ENCODE measurements around the gene C16orf96. TPM values are rescaled to one million over a fixed set of nuclear protein-coding genes. Genes with fewer than 3 reads are reported as not detected.

Gene C16orf96
- total RNA-seq, 6 experiments from 2014 or later = not detected

DNA sequence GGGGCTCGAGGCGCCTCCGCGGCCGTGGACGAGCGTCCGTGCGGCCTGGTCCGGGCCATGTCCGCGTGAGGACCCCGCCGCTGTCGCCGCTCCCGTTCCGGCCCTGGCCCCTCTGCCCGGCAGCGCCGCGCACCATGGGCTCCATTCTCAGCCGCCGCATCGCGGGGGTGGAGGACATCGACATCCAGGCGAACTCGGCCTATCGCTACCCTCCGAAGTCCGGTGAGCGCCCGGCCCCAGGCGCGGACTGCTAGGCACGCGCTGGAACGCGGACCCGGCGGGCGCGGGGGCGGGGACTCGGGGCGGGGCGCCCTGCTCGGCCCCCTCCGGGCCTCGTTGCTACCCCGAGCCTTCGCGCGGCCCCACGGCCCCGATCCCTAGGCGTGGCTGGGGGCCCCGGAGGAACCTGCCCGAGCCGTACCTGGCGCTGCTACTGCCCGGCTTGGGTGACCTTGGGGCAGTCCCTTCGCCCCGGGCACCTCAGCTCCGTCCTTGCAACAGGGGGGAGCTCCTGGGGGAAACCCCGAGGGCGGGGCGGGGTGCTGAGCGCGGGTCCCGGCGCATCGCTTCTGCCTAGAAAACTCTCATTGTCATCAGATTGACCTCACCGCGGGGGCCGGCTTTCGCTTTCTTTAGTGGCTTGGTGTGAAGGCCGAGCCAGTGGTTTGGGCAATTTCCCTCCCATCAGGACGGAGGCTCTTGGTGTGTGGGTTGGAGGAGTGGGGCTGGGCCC, 68.9 kb downstream of the C16orf96 start:
- Mint-ChIP-seq H3K27me3 (ENCODE audit: insufficient read depth) (no peaks in the 10 kb centered on the region), H3K27ac (peak overlapping the region; percentile 99), H3K36me3 (ENCODE audit: low read depth) (peaks cover 6% of the 10 kb centered on the region), H3K4me1 (ENCODE audit: low read depth) (peaks cover 23% of the 10 kb centered on the region), H3K4me3 (peak overlapping the region; percentile 99), H3K9me3 (no peaks in the 10 kb centered on the region)
- peak; percentile 22 for DNase-seq
- no peak for TF ChIP-seq CTCF (IDR thresholded peaks at IDR 0.05)

DNA sequence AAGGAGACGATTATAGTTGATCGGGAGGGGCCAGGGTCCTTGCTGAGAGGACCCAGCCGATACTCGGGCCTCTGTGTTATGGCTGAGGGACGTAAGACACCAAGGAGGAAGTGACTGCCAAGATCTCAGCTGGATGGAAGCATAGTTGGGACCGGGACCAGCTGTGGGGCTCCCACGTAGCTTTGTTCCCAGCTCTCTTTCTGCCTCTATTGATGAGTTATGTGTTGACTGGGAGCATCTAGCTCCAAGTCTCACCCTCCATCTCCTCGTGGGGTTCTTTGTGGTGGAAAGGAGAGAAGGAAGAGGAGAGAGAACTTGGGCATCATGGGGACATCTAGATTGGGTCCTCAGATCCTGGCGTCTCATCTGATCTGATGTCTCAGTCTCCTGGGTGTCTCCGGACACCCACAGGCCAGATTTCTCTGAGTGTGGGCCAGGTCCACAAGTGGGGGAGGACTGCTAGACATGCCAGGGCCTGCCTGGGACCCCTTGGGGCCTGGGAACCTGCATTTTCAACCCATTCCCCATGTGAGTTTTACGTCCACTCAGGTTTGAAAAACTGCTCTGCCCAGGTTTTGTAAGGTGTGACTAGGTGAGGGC, 69.5 kb downstream of the C16orf96 start:
- Mint-ChIP-seq H3K27ac (peak overlapping the region; percentile 93), H3K9me3 (no peaks in the 10 kb centered on the region), H3K4me3 (peak overlapping the region; percentile 99), H3K4me1 (ENCODE audit: low read depth) (peaks cover 23% of the 10 kb centered on the region), H3K36me3 (ENCODE audit: low read depth) (peaks cover 6% of the 10 kb centered on the region), H3K27me3 (ENCODE audit: insufficient read depth) (no peaks in the 10 kb centered on the region)
- DNase-seq = no peak
- no peak for TF ChIP-seq CTCF (IDR thresholded peaks at IDR 0.05)

GRCh38 chr16:4626396-4626795, 70.3 kb downstream of the C16orf96 start:
- peak overlapping the region; percentile 93; the same call in 1 of the 2 replicates for H3K27ac Mint-ChIP-seq
- no peaks in the 10 kb centered on the region for H3K27me3 Mint-ChIP-seq (ENCODE audit: insufficient read depth)
- no peak for DNase-seq
- peaks cover 5% of the 10 kb centered on the region; the same call in 1 of the 2 replicates for H3K9me3 Mint-ChIP-seq
- H3K36me3 Mint-ChIP-seq (ENCODE audit: low read depth) = peaks cover 12% of the 10 kb centered on the region
- peak overlapping the region; percentile 99 for H3K4me3 Mint-ChIP-seq
- H3K4me1 Mint-ChIP-seq (ENCODE audit: low read depth) = peaks cover 23% of the 10 kb centered on the region
- no peak for TF ChIP-seq CTCF (IDR thresholded peaks at IDR 0.05)

GRCh38 chr16:4628283-4628682, 72.1 kb downstream of the C16orf96 start:
- Mint-ChIP-seq H3K9me3 (peaks cover 5% of the 10 kb centered on the region; the same call in 1 of the 2 replicates), H3K27me3 (ENCODE audit: insufficient read depth) (no peaks in the 10 kb centered on the region), H3K4me1 (ENCODE audit: low read depth) (peaks cover 23% of the 10 kb centered on the region), H3K36me3 (ENCODE audit: low read depth) (peaks cover 15% of the 10 kb centered on the region), H3K4me3 (no peak overlapping the region), H3K27ac (no peak overlapping the region)
- DNase-seq = no peak
- TF ChIP-seq CTCF (IDR thresholded peaks at IDR 0.05) = no peak

- Mint-ChIP-seq H3K4me3 (no peak overlapping the region), H3K27me3 (ENCODE audit: insufficient read depth) (no peaks in the 10 kb centered on the region), H3K9me3 (peaks cover 5% of the 10 kb centered on the region; the same call in 1 of the 2 replicates), H3K27ac (no peak overlapping the region), H3K36me3 (ENCODE audit: low read depth) (peaks cover 15% of the 10 kb centered on the region), H3K4me1 (ENCODE audit: low read depth) (peaks cover 7% of the 10 kb centered on the region)
- no peak for TF ChIP-seq CTCF (IDR thresholded peaks at IDR 0.05)
- DNase-seq = no peak
Measured at GRCh38 chr16:4631444-4631843, 75.3 kb downstream of the C16orf96 start.

All from HFFc6 (cell line).